Suprapubic skin (tissue), 4 donors: ENCODE data around the gene MYO5B.

Source experiments
- EP300 ChIP-seq: sonication (generic); formaldehyde crosslinking; IDR thresholded peaks from one replicate; pipeline ENCODE4 v1.6.1; 2017; ENCODE audit warnings: antibody characterized with exemption
- POLR2A ChIP-seq, 2 donors: fragments of 450-650 bp; IDR thresholded peaks; one replicate each; pipeline ENCODE4 v1.6.1; 2017; ENCODE audit warnings: antibody characterized with exemption in 2 of 2, mild to moderate bottlenecking in 2 of 2, moderate library complexity in 2 of 2
- POLR2AphosphoS5 ChIP-seq, 3 donors: sonication (generic); formaldehyde crosslinking; IDR thresholded peaks; one replicate each; pipeline ENCODE4 v1.6.1; 2017; ENCODE audit warnings: antibody characterized with exemption in 3 of 3
- TF ChIP-seq, protein P1 (sequence below), 2 donors: fragments of 200-600 bp in 1 of 2; fragments of 450-650 bp in 1 of 2; sonication (generic) in 1 of 2; IDR thresholded peaks; one replicate each; pipeline ENCODE4 v1.5.1; 2016 to 2019; ENCODE audit warnings: antibody characterized with exemption in 2 of 2, mild to moderate bottlenecking in 1 of 2, moderate library complexity in 1 of 2

DNA sequence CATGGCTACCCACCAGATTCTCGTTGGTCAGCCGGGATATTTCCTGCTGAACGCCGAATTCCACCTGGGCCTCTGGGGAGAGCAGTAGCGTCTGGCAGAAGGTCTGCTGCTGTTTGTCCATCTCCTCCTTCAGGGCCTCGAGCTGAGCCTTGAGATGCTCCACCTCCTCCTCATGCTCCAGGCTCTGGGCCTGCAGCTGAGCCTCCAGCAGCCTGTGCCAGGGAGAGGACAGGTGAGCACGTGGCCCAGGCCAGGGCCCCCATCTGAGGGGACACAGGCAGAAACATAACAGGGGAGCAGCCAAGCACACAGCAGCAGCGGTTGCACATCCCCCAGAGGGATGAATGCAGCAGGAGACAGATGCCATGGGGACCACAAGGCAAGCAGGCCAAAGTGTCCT lies 341.5 kb downstream of the MYO5B start:
- TF ChIP-seq, protein P1, sequence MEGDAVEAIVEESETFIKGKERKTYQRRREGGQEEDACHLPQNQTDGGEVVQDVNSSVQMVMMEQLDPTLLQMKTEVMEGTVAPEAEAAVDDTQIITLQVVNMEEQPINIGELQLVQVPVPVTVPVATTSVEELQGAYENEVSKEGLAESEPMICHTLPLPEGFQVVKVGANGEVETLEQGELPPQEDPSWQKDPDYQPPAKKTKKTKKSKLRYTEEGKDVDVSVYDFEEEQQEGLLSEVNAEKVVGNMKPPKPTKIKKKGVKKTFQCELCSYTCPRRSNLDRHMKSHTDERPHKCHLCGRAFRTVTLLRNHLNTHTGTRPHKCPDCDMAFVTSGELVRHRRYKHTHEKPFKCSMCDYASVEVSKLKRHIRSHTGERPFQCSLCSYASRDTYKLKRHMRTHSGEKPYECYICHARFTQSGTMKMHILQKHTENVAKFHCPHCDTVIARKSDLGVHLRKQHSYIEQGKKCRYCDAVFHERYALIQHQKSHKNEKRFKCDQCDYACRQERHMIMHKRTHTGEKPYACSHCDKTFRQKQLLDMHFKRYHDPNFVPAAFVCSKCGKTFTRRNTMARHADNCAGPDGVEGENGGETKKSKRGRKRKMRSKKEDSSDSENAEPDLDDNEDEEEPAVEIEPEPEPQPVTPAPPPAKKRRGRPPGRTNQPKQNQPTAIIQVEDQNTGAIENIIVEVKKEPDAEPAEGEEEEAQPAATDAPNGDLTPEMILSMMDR (IDR thresholded peaks at IDR 0.05) = no peak
- TF ChIP-seq POLR2A (IDR thresholded peaks at IDR 0.05) (no peak), EP300 (no peak), POLR2AphosphoS5 (IDR thresholded peaks at IDR 0.05) (no peak)
